GM12878 (cell line): Measurements from ENCODE around the gene ART1. TPM values are rescaled to one million over a fixed set of nuclear protein-coding genes. Genes with fewer than 3 reads are reported as not detected.

ENCODE experiments used
- ATAC-seq: fragments of 200-7000 bp; cut with Tn5 transposase; 3 replicates; pipeline ENCODE4 v1.9.1; 2020; ENCODE audit warnings: mild to moderate bottlenecking, moderate library complexity
- BruUV-seq: library from RNA; stranded (reverse); fragments of 400-500 nt; replicated peaks from 2 replicates; lab custom pipeline; 2021; lab: Mats Ljungman, UMichigan
- CTCF ChIA-PET: fragments of 300-600 bp; sonication (Branson Sonifier 250); formaldehyde crosslinking; extraction: SDS; loops from one replicate; lab custom pipeline; 2021; ENCODE audit warnings: inconsistent platforms; lab: Yijun Ruan, JAX
- POLR2A ChIA-PET: fragments of 350-600 bp; formaldehyde crosslinking; extraction: SDS; loops from one replicate; lab custom pipeline; 2021; ENCODE audit warnings: inconsistent platforms; lab: Charles Lee
- RAD21 ChIA-PET: fragments of 300-600 bp; sonication (Branson Sonifier 250); formaldehyde crosslinking; loops from one replicate; lab custom pipeline; 2023; ENCODE audit warnings: antibody characterized with exemption; ENCODE audit not compliant: unreplicated experiment; lab: Charles Lee
- SMC1A ChIA-PET: fragments of 300-600 bp; sonication (Branson Sonifier 250); formaldehyde crosslinking; loops from one replicate; lab custom pipeline; 2023; ENCODE audit not compliant: unreplicated experiment, uncharacterized antibody; lab: Charles Lee
- DNase-seq: peaks from one replicate; pipeline ENCODE4 v3.0.0-alpha.2; 2011; ENCODE audit warnings: low read depth, low spot score
- FAIRE-seq: peaks from 3 replicates; lab custom pipeline; 2011; peaks lifted over from hg19 to GRCh38; lab: Jason Lieb, UNC
- H2AFZ ChIP-seq: 2 replicates; pipeline ENCODE4 v1.6.0; 2011; ENCODE audit warnings: low read depth, low read length, control low read depth; ENCODE audit not compliant: control insufficient read depth
- H3K27ac ChIP-seq: 2 replicates; pipeline ENCODE4 v1.5.1; 2011; ENCODE audit warnings: control low read depth; ENCODE audit not compliant: control insufficient read depth, insufficient read depth
- H3K27me3 ChIP-seq, 2 experiments: replicated peaks in 1 of 2; 2 replicates each; pipeline versions ENCODE4 v1.6.0 to v1.6.1; 2011; ENCODE audit warnings: low read length in 1 of 2; ENCODE audit not compliant: control insufficient read depth in 2 of 2, insufficient read depth in 2 of 2
- H3K36me3 ChIP-seq, 2 experiments: 2 replicates each; pipeline ENCODE4 v1.5.1; 2011; ENCODE audit warnings: low read length in 1 of 2; ENCODE audit not compliant: control insufficient read depth in 2 of 2, insufficient read depth in 2 of 2
- H3K4me1 ChIP-seq: 2 replicates; pipeline ENCODE4 v1.6.1; 2011; ENCODE audit warnings: mild to moderate bottlenecking, low read length, moderate library complexity, mixed read lengths; ENCODE audit not compliant: control insufficient read depth, insufficient read depth
- H3K4me2 ChIP-seq: 2 replicates; pipeline ENCODE4 v1.6.0; 2011; ENCODE audit warnings: control low read depth; ENCODE audit not compliant: control insufficient read depth, insufficient read depth
- H3K4me3 ChIP-seq: fragments of 200-600 bp; sonication (generic); 2 replicates; pipeline ENCODE4 v1.5.1; 2016
- H3K79me2 ChIP-seq: 2 replicates; pipeline ENCODE4 v1.6.0; 2011; ENCODE audit warnings: low read length; ENCODE audit not compliant: control insufficient read depth, insufficient read depth
- H3K9ac ChIP-seq: 2 replicates; pipeline ENCODE4 v1.8.0; 2011; ENCODE audit warnings: low read length, control low read depth, mixed read lengths; ENCODE audit not compliant: control insufficient read depth, insufficient read depth
- H3K9me3 ChIP-seq: replicated peaks from 3 replicates; pipeline ENCODE4 v1.5.1; 2011; ENCODE audit warnings: mild to moderate bottlenecking, low read length; ENCODE audit not compliant: control insufficient read depth, insufficient read depth
- H4K20me1 ChIP-seq: 2 replicates; pipeline ENCODE4 v1.6.0; 2011; ENCODE audit not compliant: control insufficient read depth, insufficient read depth
- ZZZ3 ChIP-seq: IDR thresholded peaks from 2 replicates; pipeline ENCODE4 v1.6.1; 2011; ENCODE audit warnings: low read depth; ENCODE audit not compliant: control insufficient read depth, insufficient read length
- WGBS: methylation state at CpG from one replicate; pipeline ENCODE4 v1.1.6; 2016; ENCODE audit warnings: low lambda C conversion rate; ENCODE audit not compliant: insufficient replicate concordance, insufficient coverage; ENCODE audit errors: missing lambda C conversion rate; 5-methylcytosine and 5-hydroxymethylcytosine counted together
- in situ Hi-C: fragments of 300-500 bp; cut with MboI; formaldehyde crosslinking; loops from 9 replicates; pipeline ENCODE4 v1.14.3; 2018; ENCODE audit warnings: mixed read lengths
- intact Hi-C: fragments of 100-400 bp; cut with micrococcal nuclease; formaldehyde crosslinking; loops from one replicate; pipeline ENCODE4 v1.14.2; 2022; ENCODE audit not compliant: unreplicated experiment
- polyA plus RNA-seq, 11 experiments: library from polyadenylated mRNA; depleted of rRNA in 4 of 11; unstranded in 6 of 11; stranded (reverse) in 5 of 11; fragments of >200 nt; fragmentation: Nextera tagmentation in 4 of 11; fragmentation: Illumina TruSeq in 1 of 11; extraction: Ambion mirVana in 4 of 11; extraction: Trizol in 1 of 11; gene quantifications; 1 replicate in 1 of 11; 2 replicates in 10 of 11; pipeline versions ENCODE4 v1.2.1 to v1.2.3, GENCODE V29; 2011 to 2016; ENCODE audit warnings: inconsistent platforms in 2 of 11, missing spikeins in 2 of 11, low read depth in 1 of 11
- total RNA-seq, 4 experiments: library from RNA; depleted of rRNA in 3 of 4; stranded (reverse); fragments of >200 nt in 3 of 4; fragmentation: Illumina TruSeq in 1 of 4; extraction: Trizol in 1 of 4; gene quantifications; 2 replicates each; pipeline versions ENCODE4 v1.2.1 to v1.2.3, GENCODE V29; 2013 to 2021
- TF ChIP-seq, protein P1 (sequence below): IDR thresholded peaks from 2 replicates; pipeline ENCODE4 v1.6.1; 2012; ENCODE audit warnings: improper control_type of control experiment, low read depth, low read length; ENCODE audit not compliant: insufficient replicate concordance

The ART1 gene
- total and polyA plus RNA-seq, 10 of the 15 experiments (the other 5 are each of a cell fraction or from before 2014, with no cell fraction given), result not detected

DNA sequence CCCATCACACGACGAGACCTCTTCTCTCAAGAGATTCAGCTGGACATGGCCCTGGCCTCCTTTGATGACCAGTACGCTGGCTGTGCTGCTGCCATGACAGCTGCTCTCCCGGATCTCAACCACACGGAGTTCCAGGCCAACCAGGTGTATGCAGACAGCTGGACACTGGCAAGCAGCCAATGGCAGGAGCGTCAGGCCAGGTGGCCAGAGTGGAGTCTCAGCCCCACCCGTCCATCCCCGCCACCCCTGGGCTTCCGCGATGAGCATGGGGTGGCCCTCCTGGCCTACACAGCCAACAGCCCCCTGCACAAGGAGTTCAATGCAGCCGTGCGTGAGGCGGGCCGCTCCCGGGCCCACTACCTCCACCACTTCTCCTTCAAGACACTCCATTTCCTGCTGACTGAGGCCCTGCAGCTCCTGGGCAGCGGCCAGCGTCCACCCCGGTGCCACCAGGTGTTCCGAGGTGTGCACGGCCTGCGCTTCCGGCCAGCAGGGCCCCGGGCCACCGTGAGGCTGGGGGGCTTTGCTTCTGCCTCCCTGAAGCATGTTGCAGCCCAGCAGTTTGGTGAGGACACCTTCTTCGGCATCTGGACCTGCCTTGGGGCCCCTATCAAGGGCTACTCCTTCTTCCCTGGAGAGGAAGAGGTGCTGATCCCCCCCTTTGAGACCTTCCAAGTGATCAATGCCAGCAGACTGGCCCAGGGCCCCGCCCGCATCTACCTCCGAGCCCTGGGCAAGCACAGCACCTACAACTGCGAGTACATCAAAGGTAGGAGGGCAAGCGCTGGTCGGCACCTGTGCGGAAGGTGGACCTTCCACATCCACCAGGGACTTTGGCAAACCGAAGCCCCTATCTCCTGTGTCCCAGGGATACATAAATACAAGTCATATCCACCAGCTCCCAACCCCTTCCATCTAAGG is 14.9 kb downstream of the ART1 start:
- Histone ChIP-seq H3K9ac (no peak overlapping the region), H3K27ac (no peak overlapping the region)
- RAD21 ChIA-PET, result no interaction called here

More for the DNA sequence above, 14.9 kb downstream of the ART1 start:
- no peak for ATAC-seq
- in situ Hi-C loops, result no loop called here
- intact Hi-C loops, result no loop called here
- Histone ChIP-seq H3K79me2 (no peaks in the 10 kb centered on the region), H3K36me3 (no peaks in the 10 kb centered on the region), H3K4me2 (no peak overlapping the region), H4K20me1 (no peaks in the 10 kb centered on the region), H3K27me3 (no peaks in the 10 kb centered on the region), H2AFZ (no peak overlapping the region), H3K4me3 (no peak overlapping the region), H3K9me3 (no peaks in the 10 kb centered on the region), H3K4me1 (no peaks in the 10 kb centered on the region)
- DNase-seq, result no peak
- TF ChIP-seq, protein P1, sequence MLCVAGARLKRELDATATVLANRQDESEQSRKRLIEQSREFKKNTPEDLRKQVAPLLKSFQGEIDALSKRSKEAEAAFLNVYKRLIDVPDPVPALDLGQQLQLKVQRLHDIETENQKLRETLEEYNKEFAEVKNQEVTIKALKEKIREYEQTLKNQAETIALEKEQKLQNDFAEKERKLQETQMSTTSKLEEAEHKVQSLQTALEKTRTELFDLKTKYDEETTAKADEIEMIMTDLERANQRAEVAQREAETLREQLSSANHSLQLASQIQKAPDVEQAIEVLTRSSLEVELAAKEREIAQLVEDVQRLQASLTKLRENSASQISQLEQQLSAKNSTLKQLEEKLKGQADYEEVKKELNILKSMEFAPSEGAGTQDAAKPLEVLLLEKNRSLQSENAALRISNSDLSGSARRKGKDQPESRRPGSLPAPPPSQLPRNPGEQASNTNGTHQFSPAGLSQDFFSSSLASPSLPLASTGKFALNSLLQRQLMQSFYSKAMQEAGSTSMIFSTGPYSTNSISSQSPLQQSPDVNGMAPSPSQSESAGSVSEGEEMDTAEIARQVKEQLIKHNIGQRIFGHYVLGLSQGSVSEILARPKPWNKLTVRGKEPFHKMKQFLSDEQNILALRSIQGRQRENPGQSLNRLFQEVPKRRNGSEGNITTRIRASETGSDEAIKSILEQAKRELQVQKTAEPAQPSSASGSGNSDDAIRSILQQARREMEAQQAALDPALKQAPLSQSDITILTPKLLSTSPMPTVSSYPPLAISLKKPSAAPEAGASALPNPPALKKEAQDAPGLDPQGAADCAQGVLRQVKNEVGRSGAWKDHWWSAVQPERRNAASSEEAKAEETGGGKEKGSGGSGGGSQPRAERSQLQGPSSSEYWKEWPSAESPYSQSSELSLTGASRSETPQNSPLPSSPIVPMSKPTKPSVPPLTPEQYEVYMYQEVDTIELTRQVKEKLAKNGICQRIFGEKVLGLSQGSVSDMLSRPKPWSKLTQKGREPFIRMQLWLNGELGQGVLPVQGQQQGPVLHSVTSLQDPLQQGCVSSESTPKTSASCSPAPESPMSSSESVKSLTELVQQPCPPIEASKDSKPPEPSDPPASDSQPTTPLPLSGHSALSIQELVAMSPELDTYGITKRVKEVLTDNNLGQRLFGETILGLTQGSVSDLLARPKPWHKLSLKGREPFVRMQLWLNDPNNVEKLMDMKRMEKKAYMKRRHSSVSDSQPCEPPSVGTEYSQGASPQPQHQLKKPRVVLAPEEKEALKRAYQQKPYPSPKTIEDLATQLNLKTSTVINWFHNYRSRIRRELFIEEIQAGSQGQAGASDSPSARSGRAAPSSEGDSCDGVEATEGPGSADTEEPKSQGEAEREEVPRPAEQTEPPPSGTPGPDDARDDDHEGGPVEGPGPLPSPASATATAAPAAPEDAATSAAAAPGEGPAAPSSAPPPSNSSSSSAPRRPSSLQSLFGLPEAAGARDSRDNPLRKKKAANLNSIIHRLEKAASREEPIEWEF, result no peak
- no peak for TF ChIP-seq ZZZ3
- no TSS peak for BruUV-seq
- no peak for FAIRE-seq
- ChIA-PET SMC1A (no interaction called here), POLR2A (no interaction called here), CTCF (no interaction called here)
- 63% methylated on average over 33 of the region's 33 CpGs for WGBS
